GM23338 (cell line): Measurements from ENCODE around the gene PRDM11. TPM values are rescaled to one million over a fixed set of nuclear protein-coding genes. Genes with fewer than 3 reads are reported as not detected.

Source experiments
- ATAC-seq: fragments of 200-7000 bp; cut with Tn5 transposase; 3 replicates; pipeline ENCODE4 v1.9.1; 2020
- DNase-seq: peaks from one replicate; pipeline ENCODE4 v3.0.0-alpha.2; 2015; ENCODE audit warnings: low spot score
- H2AFZ ChIP-seq: fragments of 200-600 bp; sonication (generic); 2 replicates; pipeline ENCODE4 v1.8.0; 2016; ENCODE audit warnings: antibody characterized with exemption, mild to moderate bottlenecking, moderate library complexity
- H3F3A ChIP-seq: fragments of 200-600 bp; sonication (generic); replicated peaks from 2 replicates; pipeline ENCODE4 v1.8.0; 2017; ENCODE audit warnings: antibody characterized with exemption, mixed run types, low read depth
- H3K27ac ChIP-seq: fragments of 200-600 bp; sonication (generic); 2 replicates; pipeline ENCODE4 v1.6.1; 2016; ENCODE audit warnings: low read depth
- H3K27me3 ChIP-seq: fragments of 200-600 bp; sonication (generic); 2 replicates; pipeline ENCODE4 v1.8.0; 2016; ENCODE audit warnings: mild to moderate bottlenecking, mixed run types, moderate library complexity; ENCODE audit not compliant: insufficient read depth
- H3K36me3 ChIP-seq: fragments of 200-600 bp; sonication (generic); 2 replicates; pipeline ENCODE4 v1.8.0; 2016; ENCODE audit warnings: mild to moderate bottlenecking; ENCODE audit not compliant: insufficient read depth
- H3K4me1 ChIP-seq: fragments of 200-600 bp; sonication (generic); 2 replicates; pipeline ENCODE4 v1.8.0; 2016; ENCODE audit warnings: mild to moderate bottlenecking, moderate library complexity; ENCODE audit not compliant: insufficient read depth
- H3K4me2 ChIP-seq: fragments of 200-600 bp; sonication (generic); 2 replicates; pipeline ENCODE4 v1.7.1; 2017; ENCODE audit warnings: mixed run types
- H3K4me3 ChIP-seq: fragments of 200-600 bp; sonication (generic); 2 replicates; pipeline ENCODE4 v1.6.1; 2016; ENCODE audit warnings: mixed run types
- H3K79me2 ChIP-seq: fragments of 200-600 bp; sonication (generic); replicated peaks from 2 replicates; pipeline ENCODE4 v1.8.0; 2017; ENCODE audit warnings: mild to moderate bottlenecking; ENCODE audit not compliant: insufficient read depth
- H3K9me2 ChIP-seq: fragments of 200-600 bp; sonication (generic); 2 replicates; pipeline ENCODE4 v1.8.0; 2017; ENCODE audit not compliant: insufficient read depth
- H4K20me1 ChIP-seq: fragments of 200-600 bp; sonication (generic); replicated peaks from 2 replicates; pipeline ENCODE4 v1.8.0; 2017; ENCODE audit warnings: mild to moderate bottlenecking; ENCODE audit not compliant: insufficient read depth
- H3K27ac Mint-ChIP-seq: 2 replicates; pipeline ENCODE4 v1.8.0; 2020; ENCODE audit warnings: inconsistent platforms, mild to moderate bottlenecking, moderate library complexity, mixed read lengths
- H3K27me3 Mint-ChIP-seq: 3 replicates; pipeline ENCODE4 v1.8.0; 2022; ENCODE audit warnings: low read depth, mild to moderate bottlenecking, moderate library complexity, mixed read lengths, inconsistent platforms; ENCODE audit not compliant: insufficient read depth, poor library complexity
- H3K36me3 Mint-ChIP-seq: 3 replicates; pipeline ENCODE4 v1.8.0; 2021; ENCODE audit warnings: low read depth, mild to moderate bottlenecking, inconsistent platforms, moderate library complexity, mixed read lengths
- H3K4me1 Mint-ChIP-seq: 3 replicates; pipeline ENCODE4 v1.8.0; 2020; ENCODE audit warnings: mild to moderate bottlenecking, inconsistent platforms, mixed read lengths
- H3K4me3 Mint-ChIP-seq: 3 replicates; pipeline ENCODE4 v1.8.0; 2021; ENCODE audit warnings: moderate library complexity, mild to moderate bottlenecking, inconsistent platforms, mixed read lengths
- H3K9me3 Mint-ChIP-seq: 3 replicates; pipeline ENCODE4 v1.8.0; 2020; ENCODE audit warnings: moderate library complexity, mild to moderate bottlenecking, inconsistent platforms, mixed read lengths
- CREB1 ChIP-seq: fragments of 250-450 bp; sonication (Bioruptor Pico); IDR thresholded peaks from 2 replicates; pipeline ENCODE4 v1.5.0; 2020; ENCODE audit warnings: low read depth, mild to moderate bottlenecking, moderate library complexity
- ETS1 ChIP-seq: IDR thresholded peaks from 2 replicates; pipeline ENCODE4 v1.6.1; 2016; ENCODE audit warnings: antibody characterized with exemption
- EZH2 ChIP-seq: fragments of 200-600 bp; sonication (generic); IDR thresholded peaks from one replicate; pipeline ENCODE4 v1.8.0; 2017; ENCODE audit warnings: antibody characterized with exemption, mild to moderate bottlenecking, low read depth; ENCODE audit not compliant: unreplicated experiment
- EZH2phosphoT487 ChIP-seq: fragments of 200-600 bp; sonication (generic); IDR thresholded peaks from one replicate; pipeline ENCODE4 v1.8.1; 2018; ENCODE audit warnings: antibody characterized with exemption; ENCODE audit not compliant: unreplicated experiment
- JUNB ChIP-seq: IDR thresholded peaks from one replicate; pipeline ENCODE4 v1.6.1; 2016; ENCODE audit warnings: antibody characterized with exemption; ENCODE audit not compliant: unreplicated experiment
- NANOG ChIP-seq: IDR thresholded peaks from 2 replicates; pipeline ENCODE4 v1.6.1; 2016; ENCODE audit warnings: antibody characterized with exemption, borderline replicate concordance
- POLR2AphosphoS5 ChIP-seq: IDR thresholded peaks from 2 replicates; pipeline ENCODE4 v1.6.1; 2016; ENCODE audit warnings: antibody characterized with exemption, low read depth
- REST ChIP-seq: IDR thresholded peaks from one replicate; pipeline ENCODE4 v1.6.1; 2018; ENCODE audit warnings: antibody characterized with exemption; ENCODE audit not compliant: unreplicated experiment
- STAT1 ChIP-seq: IDR thresholded peaks from one replicate; pipeline ENCODE4 v1.6.1; 2016; ENCODE audit warnings: antibody characterized with exemption; ENCODE audit not compliant: unreplicated experiment
- ZNF114 ChIP-seq: fragments of 250-450 bp; sonication (Bioruptor Pico); IDR thresholded peaks from 2 replicates; pipeline ENCODE4 v1.5.0; 2020; ENCODE audit warnings: mild to moderate bottlenecking, moderate library complexity
- ZNF331 ChIP-seq: fragments of 250-450 bp; sonication (Bioruptor Pico); IDR thresholded peaks from 2 replicates; pipeline ENCODE4 v1.5.0; 2020; ENCODE audit warnings: low read depth, mild to moderate bottlenecking, moderate library complexity
- ZNF462 ChIP-seq: fragments of 250-450 bp; sonication (Bioruptor Pico); IDR thresholded peaks from 2 replicates; pipeline ENCODE4 v1.5.0; 2020; ENCODE audit warnings: mild to moderate bottlenecking, moderate library complexity
- polyA plus RNA-seq: library from polyadenylated mRNA; unstranded; fragments of >200 nt; fragmentation: Nextera tagmentation; extraction: Ambion mirVana; gene quantifications from 2 replicates; pipeline ENCODE4 v1.2.1, GENCODE V29; 2016
- total RNA-seq: library from RNA; depleted of rRNA; stranded (reverse); fragments of >200 nt; shearing (Covaris generic); gene quantifications from 2 replicates; pipeline ENCODE4 v1.2.3, GENCODE V29; 2014
- TF ChIP-seq, protein P1 (sequence below), 2 experiments: fragments of 200-600 bp in 1 of 2; sonication (generic) in 1 of 2; conservative IDR thresholded peaks; 2 replicates each; pipeline versions ENCODE4 v1.5.1 to v1.6.1; 2016 to 2017; ENCODE audit warnings: antibody characterized with exemption in 2 of 2, low read depth in 2 of 2, mild to moderate bottlenecking in 2 of 2, moderate library complexity in 1 of 2

PRDM11 gene
- total and polyA plus RNA-seq, 2 experiments from 2014 or later, result 0.97 to 10.4 TPM

DNA sequence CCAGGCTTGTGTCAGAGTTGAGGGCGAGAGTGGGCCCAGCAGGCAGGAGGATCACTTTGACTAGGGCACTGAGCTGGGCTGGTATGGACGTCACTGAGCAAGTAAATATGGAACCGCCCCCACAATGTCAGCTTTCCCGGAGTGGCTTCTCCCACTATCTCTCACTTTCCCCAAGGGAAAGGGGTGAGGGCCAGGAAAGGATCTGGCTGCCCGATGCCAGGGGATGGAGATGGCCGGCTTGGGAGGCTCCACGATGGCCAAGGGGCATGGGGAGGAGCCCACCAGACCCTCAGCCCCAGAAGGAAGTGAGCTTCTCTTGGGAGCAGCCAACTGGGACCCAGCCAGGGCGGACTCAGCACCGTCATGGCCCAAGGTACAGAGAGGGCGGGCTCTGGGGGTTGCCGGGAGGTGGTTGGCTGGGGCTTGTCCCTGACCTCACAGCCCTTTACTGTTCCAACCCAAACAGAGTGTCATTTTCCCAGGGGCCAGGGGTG is 8.7 kb downstream of the PRDM11 start:
- no peaks in the 10 kb centered on the region; the same call in none of the 2 replicates for H4K20me1 ChIP-seq
- no peak overlapping the region for H3K27ac Mint-ChIP-seq

More for the DNA sequence above, 8.7 kb downstream of the PRDM11 start:
- Mint-ChIP-seq H3K4me3 (no peak overlapping the region), H3K27me3 (peaks cover 4% of the 10 kb centered on the region), H3K4me1 (peaks cover 4% of the 10 kb centered on the region; the same call in 2 of the 3 replicates), H3K9me3 (peaks cover 1% of the 10 kb centered on the region; the same call in 1 of the 3 replicates), H3K36me3 (peaks cover 2% of the 10 kb centered on the region)
- no peak overlapping the region for H3K4me3 ChIP-seq
- H3K27me3 ChIP-seq, result no peaks in the 10 kb centered on the region
- H3K4me1 ChIP-seq, result no peaks in the 10 kb centered on the region
- no peaks in the 10 kb centered on the region for H3K36me3 ChIP-seq
- no peaks in the 10 kb centered on the region for H3F3A ChIP-seq
- no peak overlapping the region for H3K27ac ChIP-seq
- ATAC-seq, result 0 out of 3 replicates have a peak, but pooled peaks have one; percentile 19
- DNase-seq, result no peak
- no peak overlapping the region for H2AFZ ChIP-seq
- TF ChIP-seq REST (no peak), ZNF331 (CRISPR knock-in tag) (no peak), EZH2 (no peak), ZNF462 (no peak), CREB1 (CRISPR knock-in tag) (no peak), NANOG (no peak), EZH2phosphoT487 (no peak), POLR2AphosphoS5 (no peak), ETS1 (no peak), JUNB (no peak), STAT1 (no peak), ZNF114 (CRISPR knock-in tag) (no peak)
- TF ChIP-seq, protein P1, sequence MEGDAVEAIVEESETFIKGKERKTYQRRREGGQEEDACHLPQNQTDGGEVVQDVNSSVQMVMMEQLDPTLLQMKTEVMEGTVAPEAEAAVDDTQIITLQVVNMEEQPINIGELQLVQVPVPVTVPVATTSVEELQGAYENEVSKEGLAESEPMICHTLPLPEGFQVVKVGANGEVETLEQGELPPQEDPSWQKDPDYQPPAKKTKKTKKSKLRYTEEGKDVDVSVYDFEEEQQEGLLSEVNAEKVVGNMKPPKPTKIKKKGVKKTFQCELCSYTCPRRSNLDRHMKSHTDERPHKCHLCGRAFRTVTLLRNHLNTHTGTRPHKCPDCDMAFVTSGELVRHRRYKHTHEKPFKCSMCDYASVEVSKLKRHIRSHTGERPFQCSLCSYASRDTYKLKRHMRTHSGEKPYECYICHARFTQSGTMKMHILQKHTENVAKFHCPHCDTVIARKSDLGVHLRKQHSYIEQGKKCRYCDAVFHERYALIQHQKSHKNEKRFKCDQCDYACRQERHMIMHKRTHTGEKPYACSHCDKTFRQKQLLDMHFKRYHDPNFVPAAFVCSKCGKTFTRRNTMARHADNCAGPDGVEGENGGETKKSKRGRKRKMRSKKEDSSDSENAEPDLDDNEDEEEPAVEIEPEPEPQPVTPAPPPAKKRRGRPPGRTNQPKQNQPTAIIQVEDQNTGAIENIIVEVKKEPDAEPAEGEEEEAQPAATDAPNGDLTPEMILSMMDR (conservative IDR thresholded peaks at IDR 0.05; ENCODE audit: low read depth in 2 of 2), result no peak
- H3K9me2 ChIP-seq, result no peaks in the 10 kb centered on the region
- H3K79me2 ChIP-seq, result peaks cover 34% of the 10 kb centered on the region
- no peak overlapping the region for H3K4me2 ChIP-seq
